Mesangial cell (primary cell): ENCODE data around the gene RBPMS2. TPM values are rescaled to one million over a fixed set of nuclear protein-coding genes. Genes with fewer than 3 reads are reported as not detected.

Source experiments
- total RNA-seq: library from RNA; depleted of rRNA; stranded (reverse); fragments of >200 nt; gene quantifications from 2 replicates; pipeline ENCODE4 v1.2.3, GENCODE V29; 2015

The RBPMS2 gene
- total RNA-seq: 0.63 and 1.3 TPM in 2 replicates

GRCh38 chr15:64775551-64776401, at the start of gene RBPMS2:
RBPMS2 (minus strand) TSS chr15:64775589; CDS start chr15:64775319, 270 bp downstream.

Other genes starting within 250 kb of the RBPMS2 start
- 4.1 and 36.7 TPM in 2 replicates for gene PIF1, start 50.1 kb upstream of the RBPMS2 start, total RNA-seq
- 5.9 and 12.8 TPM in 2 replicates for gene PLEKHO2, start 66.3 kb upstream of the RBPMS2 start, total RNA-seq
- 0.65 and 0.76 TPM in 2 replicates for gene ANKDD1A, start 136.3 kb upstream of the RBPMS2 start, total RNA-seq
- gene SPG21, start 214.3 kb upstream of the RBPMS2 start, total RNA-seq: 57.2 and 106 TPM in 2 replicates